SIG-M5 treated with dmso at 0.1 percent for 504 hours (cell line): ENCODE results near the gene TRA2B.
A peak's percentile ranks its signal among the peaks of the same experiment; 100 is the strongest.
"Not testable (repeated sequence)": the region's sequence is repeated elsewhere in the genome, so short reads cannot be mapped to it uniquely, and the experiment has no call there.

ENCODE experiments used
- DNase-seq: peaks from one replicate; lab custom pipeline; 2025; ENCODE audit not compliant: unreplicated experiment; lab: John Stamatoyannopoulos, UW

The TRA2B gene

DNA sequence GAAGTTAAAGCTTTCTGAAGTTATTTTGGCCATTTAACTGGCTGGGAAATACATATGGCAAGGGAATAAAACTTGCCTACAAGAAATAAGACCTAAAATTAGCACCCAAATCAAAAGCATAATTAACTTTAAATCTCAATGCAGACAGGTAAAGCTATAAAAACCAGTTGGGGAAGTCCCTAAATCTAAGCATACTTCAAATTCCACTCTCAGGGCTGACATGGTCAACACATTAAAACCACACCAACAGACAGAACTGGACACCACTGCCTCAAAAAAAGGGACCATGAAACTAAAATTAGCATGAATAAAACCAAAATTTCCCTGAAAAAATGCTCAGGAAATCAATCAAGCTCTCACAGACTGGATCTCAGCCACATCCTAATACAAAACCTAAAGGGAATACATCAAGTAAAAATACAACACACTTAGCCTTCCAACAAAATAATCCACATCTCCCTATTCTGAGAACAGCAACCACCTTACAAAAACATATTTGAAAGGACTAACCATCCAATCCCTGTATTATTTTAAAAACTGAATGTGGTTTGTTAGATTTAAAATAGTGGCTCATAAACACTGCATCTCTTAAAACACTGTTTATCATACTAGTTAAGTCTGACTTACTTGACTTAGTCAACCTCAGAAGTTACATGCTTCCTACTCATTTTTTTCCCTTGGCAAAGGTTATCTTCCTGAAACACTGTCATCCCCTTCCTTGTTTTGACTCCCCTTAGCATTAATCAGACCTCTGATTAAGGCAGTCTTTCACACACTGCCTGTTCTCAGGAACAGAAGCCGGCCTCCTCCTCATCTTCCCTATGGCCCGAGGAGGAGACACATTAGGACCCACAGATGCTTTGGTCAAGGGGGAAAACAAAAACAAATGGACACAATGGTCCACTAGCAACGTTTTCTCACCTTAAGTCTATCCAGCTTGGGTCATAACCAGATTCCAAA, 8.3 kb downstream of the TRA2B start:
- no peak for DNase-seq

GRCh38 chr3:185928496-185928895, 9.3 kb downstream of the TRA2B start:
- DNase-seq: peak; percentile 48

GRCh38 chr3:185927501-185928200, 10.2 kb downstream of the TRA2B start:
- DNase-seq: no peak

DNA sequence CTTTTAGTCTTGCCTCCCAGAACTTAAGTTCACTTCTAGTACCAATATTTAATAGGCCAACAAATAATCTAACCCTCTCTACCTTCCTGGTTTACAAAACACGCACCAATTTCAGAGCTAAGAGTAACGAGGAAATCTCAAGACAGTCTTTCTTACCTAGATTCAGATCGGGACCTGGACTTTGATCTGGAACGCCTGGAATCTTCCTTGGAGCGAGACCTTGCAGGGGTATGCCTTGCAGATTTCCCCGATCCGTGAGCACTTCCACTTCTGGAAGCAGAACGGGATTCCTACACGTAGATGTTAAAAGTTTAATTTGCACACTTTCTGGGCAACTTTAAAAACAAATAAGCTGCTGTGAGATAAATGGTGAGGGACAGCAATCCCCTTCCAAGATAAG, 11.4 kb downstream of the TRA2B start:
- no peak for DNase-seq

DNA sequence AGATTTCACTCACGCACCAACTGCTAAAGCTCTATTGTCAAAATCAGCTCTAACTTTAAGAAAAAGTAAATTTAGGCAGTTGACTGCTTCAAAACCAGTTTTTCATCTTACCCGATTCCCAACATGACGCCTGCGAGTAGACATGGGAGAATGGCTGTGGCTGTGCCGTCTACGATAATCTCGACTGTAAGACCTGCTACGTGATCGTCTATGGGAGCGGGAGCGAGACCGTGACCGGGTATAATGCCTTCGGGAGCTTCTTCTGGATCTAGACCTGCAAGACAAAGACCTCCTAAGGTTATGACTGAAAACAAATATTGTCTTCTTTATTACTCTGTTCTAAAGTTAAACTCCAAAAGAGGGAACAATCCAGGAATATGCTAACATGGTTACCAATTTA, 12.5 kb downstream of the TRA2B start:
- DNase-seq: no peak

GRCh38 chr3:185924375-185924774, 13.4 kb downstream of the TRA2B start:
- DNase-seq: no peak

DNA sequence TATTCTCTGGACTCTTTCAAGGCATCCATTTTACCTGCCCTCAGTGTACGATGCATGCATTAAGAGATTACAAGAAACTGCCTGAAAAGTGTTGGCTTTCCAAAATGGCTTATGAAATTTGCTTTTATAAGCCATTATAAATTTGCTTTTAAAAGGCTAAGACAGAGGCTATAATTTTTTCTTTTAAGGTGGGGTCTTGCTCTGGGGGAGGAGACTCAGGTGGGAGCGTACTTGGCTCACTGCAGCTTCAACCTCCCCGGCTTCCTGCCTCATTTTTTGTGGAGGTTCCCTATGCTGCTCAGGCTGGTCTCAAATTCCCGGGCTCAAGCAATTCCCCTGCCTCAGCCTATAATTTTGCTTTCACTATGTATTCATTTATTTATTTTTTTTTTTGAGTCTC, 17.6 kb downstream of the TRA2B start:
- no peak for DNase-seq

GRCh38 chr3:185916042-185916833, 21.6 kb downstream of the TRA2B start:
- DNase-seq: no peak

DNA sequence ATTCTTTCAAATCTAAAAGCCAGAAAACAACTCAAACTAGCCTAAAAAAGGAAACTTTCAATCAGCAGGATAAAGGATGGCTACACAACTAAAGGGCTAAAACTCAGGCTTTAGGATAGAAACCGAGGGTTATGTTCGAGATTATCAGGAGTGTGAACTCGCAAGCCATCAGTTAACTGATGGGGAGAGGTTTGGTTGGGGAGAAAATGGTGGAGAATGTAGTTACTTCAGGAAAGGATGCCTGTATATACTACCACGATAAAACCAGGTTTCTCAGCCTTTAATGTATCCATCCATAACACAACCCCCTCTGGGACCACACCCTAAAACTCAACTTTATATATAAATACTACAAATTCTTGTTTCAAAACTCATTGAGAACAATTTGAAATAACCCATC, 22.2 kb downstream of the TRA2B start:
- DNase-seq: no peak

- no peak for DNase-seq
Measured at GRCh38 chr3:185914911-185915629, 22.7 kb downstream of the TRA2B start.

GRCh38 chr3:185912929-185913901, 24.6 kb downstream of the TRA2B start:
- DNase-seq: no peak

- DNase-seq: no peak
Measured at GRCh38 chr3:185912512-185912911, 25.3 kb downstream of the TRA2B start.

DNA sequence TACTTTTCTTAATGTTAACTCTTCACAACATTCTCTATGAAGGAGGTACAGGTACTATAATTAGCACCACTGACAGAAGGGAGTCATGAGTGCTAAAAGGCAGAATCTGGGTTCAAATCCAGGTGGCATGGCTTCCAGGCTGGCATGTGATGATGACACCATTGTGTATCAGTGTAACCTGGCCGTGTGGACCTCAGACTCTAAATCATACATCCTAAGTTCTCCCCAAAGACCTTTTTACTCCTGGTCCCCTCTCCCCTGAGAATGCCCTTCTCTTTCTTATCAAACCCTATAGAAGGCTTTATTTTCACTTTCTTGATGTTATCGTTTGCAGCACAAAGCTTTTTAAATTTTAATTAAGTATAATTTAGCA, 26.8 kb downstream of the TRA2B start:
- not testable (repeated sequence) for DNase-seq

DNA sequence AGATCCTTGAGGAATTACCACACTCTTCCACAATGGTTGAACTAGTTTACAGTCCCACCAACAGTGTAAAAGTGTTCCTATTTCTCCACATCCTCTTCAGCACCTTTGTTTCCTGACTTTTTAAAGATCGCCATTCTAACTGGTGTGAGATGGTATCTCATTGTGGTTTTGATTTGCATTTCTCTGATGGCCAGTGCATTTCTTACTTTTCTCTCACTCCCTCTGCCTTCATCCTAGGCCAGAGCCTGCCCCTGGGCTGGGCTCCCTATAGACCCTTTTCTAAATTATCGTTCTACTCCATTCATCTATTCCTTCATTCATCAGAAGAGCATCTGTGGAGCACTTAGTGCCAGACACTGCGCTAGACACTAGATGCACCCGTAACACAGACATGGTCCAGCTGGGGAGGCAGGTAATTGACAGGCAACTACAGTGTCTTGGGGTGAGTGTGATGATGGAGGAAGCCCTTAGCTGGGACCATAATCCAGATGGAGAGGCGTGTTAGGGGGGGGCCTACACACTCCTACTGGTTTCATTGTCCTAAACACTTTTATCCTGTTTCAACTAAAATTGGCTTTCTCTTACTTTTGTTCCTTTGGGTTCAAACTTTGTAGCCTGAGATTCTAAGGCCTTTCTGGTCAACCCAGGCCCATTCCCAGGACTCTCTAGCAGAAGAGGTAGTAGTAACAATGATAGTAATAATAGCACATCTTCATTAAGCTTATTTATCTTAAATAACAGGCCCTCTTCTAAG, 27.3 kb downstream of the TRA2B start:
- DNase-seq: not testable (repeated sequence)

- not testable (repeated sequence) for DNase-seq
Measured at GRCh38 chr3:185909913-185910312, 27.9 kb downstream of the TRA2B start.

DNA sequence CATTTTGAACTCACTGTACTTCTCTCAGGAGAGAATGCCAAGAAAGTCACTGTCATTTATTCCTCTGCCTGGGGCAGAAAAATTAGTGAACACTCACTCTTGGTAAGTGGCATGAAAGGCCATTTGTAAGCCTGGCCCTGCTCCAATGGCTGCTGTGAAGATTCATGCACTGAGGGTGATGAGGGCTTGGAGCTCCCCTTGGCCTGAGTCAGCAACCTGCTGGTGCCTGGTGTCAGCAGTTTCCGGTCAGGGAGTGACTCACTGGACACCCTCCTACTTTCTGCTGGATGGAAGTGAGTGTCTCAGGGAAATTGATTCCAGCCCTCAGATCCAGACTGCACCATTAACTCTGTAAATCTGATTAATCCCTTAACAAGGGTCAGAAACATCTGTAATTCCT, 37.6 kb downstream of the TRA2B start:
- no peak for DNase-seq

DNA sequence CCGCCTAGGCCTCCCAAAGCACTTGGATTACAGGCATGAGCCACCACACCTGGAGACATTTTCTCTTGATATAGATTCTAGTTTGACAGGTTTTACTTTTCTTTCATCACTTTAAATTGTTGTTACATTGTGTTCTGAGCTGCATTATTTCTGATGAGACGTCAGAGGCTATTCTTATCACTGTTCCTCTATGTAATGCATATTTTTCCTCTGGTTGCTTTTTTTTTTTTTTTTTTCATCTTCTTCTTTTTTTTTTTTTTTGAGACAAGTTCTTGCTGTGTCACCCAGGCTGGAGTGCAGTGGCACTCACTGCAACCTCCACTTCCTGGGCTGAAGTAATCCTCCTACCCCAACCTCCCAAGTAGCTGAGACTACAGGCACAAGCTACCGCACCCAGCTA, 41.2 kb downstream of the TRA2B start:
- no peak for DNase-seq

- DNase-seq: no peak
Measured at GRCh38 chr3:185887066-185887465, 50.7 kb downstream of the TRA2B start.

DNA sequence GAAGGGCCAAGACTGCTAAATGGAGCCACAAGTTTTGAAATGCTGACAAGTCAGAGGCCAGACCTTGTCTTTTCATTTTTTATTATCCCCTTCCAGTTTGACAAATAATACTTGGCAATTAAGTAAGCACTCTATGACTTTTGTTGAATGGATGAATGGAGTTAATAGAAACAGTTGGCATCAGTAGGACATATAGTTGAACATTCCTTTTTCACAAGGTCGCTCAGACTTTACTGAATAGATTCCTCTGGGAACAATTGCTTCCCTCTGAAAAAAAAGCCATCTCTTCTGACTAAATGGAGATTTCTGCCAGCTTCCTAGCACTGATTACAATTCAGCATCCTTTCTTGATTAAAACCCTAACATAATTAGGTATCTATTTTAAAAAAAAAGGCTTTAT, 53.2 kb downstream of the TRA2B start:
- DNase-seq: no peak
